ENCODE data around the gene HSPA12B. TPM values are rescaled to one million over a fixed set of nuclear protein-coding genes. Genes with fewer than 3 reads are reported as not detected.

Gene HSPA12B
- total RNA-seq, 3 donors from 2014 or later (not counting 1 experiment from before 2014, with no cell fraction given): not detected

DNA sequence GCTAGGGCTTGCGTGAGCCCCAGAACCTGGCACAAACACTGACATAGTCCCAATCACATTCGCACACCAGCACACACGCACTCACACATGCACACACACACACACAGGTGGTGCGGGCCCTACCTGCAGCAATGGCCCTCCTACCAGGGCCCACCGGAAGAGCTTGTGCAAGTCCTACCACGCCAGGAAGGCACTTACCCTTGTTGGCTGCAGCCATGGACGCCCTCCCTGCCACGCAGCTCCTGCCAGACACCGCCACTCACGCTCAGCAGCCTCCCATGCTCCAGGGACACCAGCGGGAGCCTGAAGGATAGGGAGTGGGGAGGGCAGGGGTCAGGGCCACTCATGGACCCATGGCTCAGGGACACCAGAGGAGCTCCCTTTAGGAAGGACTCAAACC lies 27.4 kb downstream of the HSPA12B start:
- no peak overlapping the region for H3K27ac Mint-ChIP-seq
- H3K9me3 ChIP-seq (ENCODE audit: control insufficient read depth, insufficient read depth, low read length): no peaks in the 10 kb centered on the region
- no peak overlapping the region for H3K4me3 Mint-ChIP-seq
- peaks cover 0 to 2% of the 10 kb centered on the region in 2 donors for H3K4me1 Mint-ChIP-seq
- H3K4me1 ChIP-seq (ENCODE audit: control insufficient read depth, insufficient read depth, low read length): peaks cover 12% of the 10 kb centered on the region
- H3K36me3 Mint-ChIP-seq: no peaks in the 10 kb centered on the region
- DNase-seq (no peak), ATAC-seq (no peak)
- no peaks in the 10 kb centered on the region for H3K27me3 ChIP-seq (ENCODE audit: control insufficient read depth, insufficient read depth, low read length)
- H3K27ac ChIP-seq (ENCODE audit: low read length): no peak overlapping the region
- 95% methylated on average over 11 of the region's 11 CpGs for WGBS (ENCODE audit: insufficient coverage)
- no peaks in the 10 kb centered on the region for H3K27me3 Mint-ChIP-seq (ENCODE audit: low read depth in 2 of 2)
- intact Hi-C loops (cut with micrococcal nuclease): no loop called here
- H3K4me3 ChIP-seq (ENCODE audit: low read length): no peak overlapping the region
- TF ChIP-seq, protein P1, sequence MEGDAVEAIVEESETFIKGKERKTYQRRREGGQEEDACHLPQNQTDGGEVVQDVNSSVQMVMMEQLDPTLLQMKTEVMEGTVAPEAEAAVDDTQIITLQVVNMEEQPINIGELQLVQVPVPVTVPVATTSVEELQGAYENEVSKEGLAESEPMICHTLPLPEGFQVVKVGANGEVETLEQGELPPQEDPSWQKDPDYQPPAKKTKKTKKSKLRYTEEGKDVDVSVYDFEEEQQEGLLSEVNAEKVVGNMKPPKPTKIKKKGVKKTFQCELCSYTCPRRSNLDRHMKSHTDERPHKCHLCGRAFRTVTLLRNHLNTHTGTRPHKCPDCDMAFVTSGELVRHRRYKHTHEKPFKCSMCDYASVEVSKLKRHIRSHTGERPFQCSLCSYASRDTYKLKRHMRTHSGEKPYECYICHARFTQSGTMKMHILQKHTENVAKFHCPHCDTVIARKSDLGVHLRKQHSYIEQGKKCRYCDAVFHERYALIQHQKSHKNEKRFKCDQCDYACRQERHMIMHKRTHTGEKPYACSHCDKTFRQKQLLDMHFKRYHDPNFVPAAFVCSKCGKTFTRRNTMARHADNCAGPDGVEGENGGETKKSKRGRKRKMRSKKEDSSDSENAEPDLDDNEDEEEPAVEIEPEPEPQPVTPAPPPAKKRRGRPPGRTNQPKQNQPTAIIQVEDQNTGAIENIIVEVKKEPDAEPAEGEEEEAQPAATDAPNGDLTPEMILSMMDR (IDR thresholded peaks at IDR 0.05): no peak
- no peaks in the 10 kb centered on the region for H3K36me3 ChIP-seq (ENCODE audit: control insufficient read depth, insufficient read depth, low read length)
- H3K9me3 Mint-ChIP-seq: no peaks in the 10 kb centered on the region

DNA sequence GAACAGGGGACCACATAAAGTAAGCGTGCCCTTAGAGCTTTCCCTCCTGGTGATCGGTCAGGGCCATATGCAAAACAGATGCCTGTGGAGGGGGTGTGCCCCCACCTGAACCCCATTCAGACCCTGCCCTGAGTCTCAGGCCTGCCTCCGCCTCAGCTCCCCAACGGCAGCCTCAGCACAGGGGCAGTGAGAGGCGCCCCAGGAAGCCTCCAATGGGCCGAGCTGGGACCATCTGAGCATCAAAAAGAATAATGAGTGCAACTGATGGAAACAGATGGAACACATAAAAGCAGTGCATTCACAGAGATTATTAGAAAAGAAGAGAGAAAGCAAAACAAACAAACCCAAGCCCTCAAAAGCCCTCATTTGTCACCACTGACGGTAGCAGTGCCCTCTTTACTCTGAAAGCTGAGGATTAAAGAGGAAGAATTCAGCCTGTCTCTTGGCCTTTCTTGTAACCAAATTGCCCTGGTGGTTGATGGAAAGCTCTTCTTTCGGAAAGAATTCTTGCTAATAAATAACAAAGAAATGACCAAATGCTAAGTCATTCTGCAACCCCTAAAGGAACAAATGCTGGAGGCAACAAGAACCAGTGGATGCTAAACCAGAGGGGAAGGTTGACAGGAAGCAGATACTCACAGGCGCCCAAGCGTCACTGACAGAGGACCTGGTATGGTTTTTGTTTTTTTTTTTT lies 28.3 kb downstream of the HSPA12B start:
- ATAC-seq: no peak
- H3K27me3 Mint-ChIP-seq (ENCODE audit: low read depth in 2 of 2): no peaks in the 10 kb centered on the region
- H3K36me3 Mint-ChIP-seq: no peaks in the 10 kb centered on the region
- Histone ChIP-seq H3K27ac (ENCODE audit: low read length) (no peak overlapping the region), H3K9me3 (ENCODE audit: control insufficient read depth, insufficient read depth, low read length) (no peaks in the 10 kb centered on the region), H3K36me3 (ENCODE audit: control insufficient read depth, insufficient read depth, low read length) (no peaks in the 10 kb centered on the region), H3K27me3 (ENCODE audit: control insufficient read depth, insufficient read depth, low read length) (no peaks in the 10 kb centered on the region), H3K4me1 (ENCODE audit: control insufficient read depth, insufficient read depth, low read length) (peaks cover 17% of the 10 kb centered on the region), H3K4me3 (ENCODE audit: low read length) (no peak overlapping the region)
- 72% methylated on average over 9 of the region's 10 CpGs for WGBS (ENCODE audit: insufficient coverage)
- TF ChIP-seq, protein P1 (IDR thresholded peaks at IDR 0.05): no peak
- H3K27ac Mint-ChIP-seq: no peak overlapping the region
- peaks cover 0 to 11% of the 10 kb centered on the region in 2 donors for H3K4me1 Mint-ChIP-seq
- H3K4me3 Mint-ChIP-seq: no peak overlapping the region
- H3K9me3 Mint-ChIP-seq: no peaks in the 10 kb centered on the region
- intact Hi-C loops (cut with micrococcal nuclease): no loop called here
- DNase-seq: no peak

DNA sequence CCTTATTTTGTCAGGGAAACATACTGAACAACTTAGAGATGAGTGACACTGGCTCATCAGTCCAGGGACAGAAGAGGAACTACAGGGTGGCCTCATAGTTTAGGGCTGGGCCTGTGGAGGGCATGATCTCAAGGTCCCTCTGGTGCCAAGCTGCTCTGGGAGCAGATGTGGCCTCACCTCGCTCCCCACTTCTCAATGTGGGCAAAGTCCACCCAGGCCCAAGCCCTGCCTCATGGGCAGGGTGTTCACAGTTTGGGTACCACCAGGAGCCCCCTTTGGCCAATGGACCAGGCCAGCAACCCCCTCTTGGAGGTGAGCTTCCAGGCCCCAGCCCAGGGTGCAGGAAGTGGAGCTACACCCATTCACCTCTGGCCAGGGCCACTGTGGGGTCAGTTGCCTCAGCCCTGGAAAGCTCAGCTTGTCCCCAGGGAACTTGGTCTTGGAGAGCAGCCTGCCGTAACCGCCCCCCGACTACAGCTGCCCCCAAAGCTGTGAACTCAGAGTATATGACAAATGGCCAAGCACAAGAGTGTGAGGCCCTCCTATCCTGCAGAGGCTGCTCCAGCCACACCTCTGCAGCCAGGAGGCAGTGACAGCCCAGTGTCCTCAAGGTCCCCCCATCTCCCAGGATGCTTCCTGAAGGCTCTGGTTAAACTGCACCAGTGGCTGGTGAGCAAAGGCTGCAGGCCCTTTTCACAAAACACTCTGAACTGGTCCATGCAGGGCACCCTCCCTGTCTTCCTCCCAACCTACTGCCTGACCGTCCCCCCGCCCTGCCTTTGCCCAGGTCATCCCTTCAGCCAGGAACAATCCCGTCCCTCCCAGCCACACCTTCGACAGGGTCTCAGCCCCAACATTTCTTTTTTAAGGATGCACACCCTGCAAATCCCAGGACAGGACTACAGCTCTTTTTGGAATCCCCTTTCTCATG lies 31.5 kb downstream of the HSPA12B start:
- H3K27ac Mint-ChIP-seq: no peak overlapping the region
- no peaks in the 10 kb centered on the region for H3K27me3 ChIP-seq (ENCODE audit: control insufficient read depth, insufficient read depth, low read length)
- H3K27ac ChIP-seq (ENCODE audit: low read length): no peak overlapping the region
- ATAC-seq: no peak
- no peaks in the 10 kb centered on the region for H3K27me3 Mint-ChIP-seq (ENCODE audit: low read depth in 2 of 2)
- DNase-seq: no peak
- 93% methylated on average over 8 of the region's 8 CpGs for WGBS (ENCODE audit: insufficient coverage)
- no peak overlapping the region for H3K4me3 ChIP-seq (ENCODE audit: low read length)
- no peaks in the 10 kb centered on the region for H3K9me3 ChIP-seq (ENCODE audit: control insufficient read depth, insufficient read depth, low read length)
- H3K36me3 Mint-ChIP-seq: no peaks in the 10 kb centered on the region
- peaks cover 5 to 30% of the 10 kb centered on the region in 2 donors for H3K4me1 Mint-ChIP-seq
- peaks cover 42% of the 10 kb centered on the region for H3K4me1 ChIP-seq (ENCODE audit: control insufficient read depth, insufficient read depth, low read length)
- H3K4me3 Mint-ChIP-seq: no peak overlapping the region
- TF ChIP-seq, protein P1 (IDR thresholded peaks at IDR 0.05): no peak
- no peaks in the 10 kb centered on the region for H3K9me3 Mint-ChIP-seq
- H3K36me3 ChIP-seq (ENCODE audit: control insufficient read depth, insufficient read depth, low read length): no peaks in the 10 kb centered on the region
- intact Hi-C loops (cut with micrococcal nuclease): no loop called here
